Naive thymus-derived CD8-positive, alpha-beta T cell (primary cell): ENCODE data around the gene FOXJ2. TPM values are rescaled to one million over a fixed set of nuclear protein-coding genes. Genes with fewer than 3 reads are reported as not detected.
"Not testable (repeated sequence)": the region's sequence is repeated elsewhere in the genome, so short reads cannot be mapped to it uniquely, and the experiment has no call there.

ENCODE experiments used
- ATAC-seq, 2 donors: fragments of 150-1000 bp; cut with Tn5 transposase in 1 of 2; sonication (Bioruptor Pico), chemical (Tn5 transposase) in 1 of 2; 1 replicate in 1 of 2; 2 replicates in 1 of 2; pipeline ENCODE4 v1.10.0; 2021; ENCODE audit warnings: mild to moderate bottlenecking in 2 of 2, moderate library complexity in 2 of 2
- POLR2A ChIA-PET: fragments of 350-600 bp; sonication (Branson Sonifier 250); formaldehyde crosslinking; loops from one replicate; lab custom pipeline; 2021; ENCODE audit warnings: antibody characterized with exemption; lab: Charles Lee
- DNase-seq, 10 donors: peaks; one replicate each; pipeline versions ENCODE4 v3.0.0 to v3.0.0-alpha.2; 2020 to 2022
- H3K27ac Mint-ChIP-seq, 10 donors: one replicate each; pipeline ENCODE4 v1.8.0; 2020 to 2022; ENCODE audit warnings: mild to moderate bottlenecking in 10 of 10, mixed read lengths in 10 of 10, moderate library complexity in 4 of 10, inconsistent platforms in 1 of 10
- H3K27me3 Mint-ChIP-seq, 5 donors: one replicate each; pipeline ENCODE4 v1.8.0; 2021 to 2022; ENCODE audit warnings: mixed read lengths in 5 of 5
- H3K36me3 Mint-ChIP-seq, 3 donors: one replicate each; pipeline ENCODE4 v1.8.0; 2020 to 2022; ENCODE audit warnings: mixed read lengths in 3 of 3, mild to moderate bottlenecking in 2 of 3, inconsistent platforms in 1 of 3
- H3K4me1 Mint-ChIP-seq, 4 donors: one replicate each; pipeline ENCODE4 v1.8.0; 2021 to 2022; ENCODE audit warnings: mixed read lengths in 4 of 4
- H3K4me3 Mint-ChIP-seq, 10 donors: one replicate each; pipeline ENCODE4 v1.8.0; 2020 to 2022; ENCODE audit warnings: mild to moderate bottlenecking in 10 of 10, mixed read lengths in 10 of 10, moderate library complexity in 6 of 10, inconsistent platforms in 1 of 10
- H3K9me3 Mint-ChIP-seq, 9 donors: one replicate each; pipeline ENCODE4 v1.8.0; 2020 to 2022; ENCODE audit warnings: mixed read lengths in 9 of 9, mild to moderate bottlenecking in 3 of 9, inconsistent platforms in 1 of 9, moderate library complexity in 1 of 9
- polyA plus RNA-seq, 3 donors: library from polyadenylated mRNA; unstranded; fragments of 300-500 nt; fragmentation: Illumina TruSeq; gene quantifications; one replicate each; pipeline ENCODE4 v1.2.3, GENCODE V29; 2021
- total RNA-seq, 8 experiments: library from RNA in 2 of 8; stranded (reverse) in 2 of 8; gene quantifications; one replicate each; pipeline ENCODE4 v1.2.3 and lab custom pipeline; 2021 to 2026

The FOXJ2 gene
- 10 to 100 TPM; 26.6 to 27.1 TPM for total RNA-seq
- 10 to 100 TPM in 1 of 3 donors, 1 to 10 TPM in 2; 6.7 to 14.4 (median 9.7) TPM for polyA plus RNA-seq
- total RNA-seq (lab: John Stamatoyannopoulos, UW): 16.5 to 50.1 (median 35.2) reads per million in 6 experiments

- Mint-ChIP-seq H3K4me1 (peaks cover 35 to 57% (median 53%) of the 10 kb centered on the region in 4 donors), H3K27me3 (no peaks in the 10 kb centered on the region), H3K4me3 (peak within 1 kb of the TSS; percentile 86 to 94 (median 90)), H3K9me3 (no peaks in the 10 kb centered on the region), H3K36me3 (no peaks in the 10 kb centered on the region), H3K27ac (peak within 1 kb of the TSS; percentile 83 to 95 (median 94))
- ATAC-seq: peak; percentile 82 to 87
- DNase-seq: peak; percentile 63 to 86 (median 78)
- POLR2A ChIA-PET: interaction anchor here (0.5 to 3.4 kb wide), 7 partner anchors 9 to 392 kb away, joined by 3 to 18 read pairs (median 6); partner anchors contain the start of genes NECAP1 and SLC2A3
Measured at GRCh38 chr12:8032242-8033152, at the start of gene FOXJ2. TSS of gene FOXJ2 (plus strand) at chr12:8032716. CDS start at chr12:8039833, 7,117 bp downstream.

DNA sequence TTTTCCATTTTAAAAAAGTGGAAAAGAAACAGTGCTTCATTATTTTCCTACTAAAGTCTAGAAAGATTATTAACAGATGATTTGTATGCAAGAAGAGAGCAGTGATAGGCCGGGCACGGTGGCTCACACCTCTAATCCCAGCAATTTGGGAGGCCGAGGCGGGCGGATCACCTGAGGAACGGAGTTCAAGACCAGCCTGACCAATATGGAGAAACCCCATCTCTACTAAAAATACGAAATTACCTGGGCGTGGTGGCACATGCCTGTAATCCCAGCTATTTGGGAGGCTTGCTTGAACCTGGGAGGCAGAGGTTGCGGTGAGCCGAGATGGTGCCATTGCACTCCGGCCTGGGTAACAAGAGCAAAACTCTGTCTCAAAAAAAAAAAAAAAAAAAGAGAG lies 49.5 kb upstream of the FOXJ2 start:
- H3K27me3 Mint-ChIP-seq, DNase-seq, ATAC-seq, H3K36me3 Mint-ChIP-seq, H3K4me1 Mint-ChIP-seq, POLR2A ChIA-PET, H3K9me3 Mint-ChIP-seq, H3K27ac Mint-ChIP-seq, H3K4me3 Mint-ChIP-seq: not testable (repeated sequence)

GRCh38 chr12:7983460-7983859 lies 49.1 kb upstream of the FOXJ2 start:
- POLR2A ChIA-PET, H3K36me3 Mint-ChIP-seq, H3K4me3 Mint-ChIP-seq, DNase-seq, H3K4me1 Mint-ChIP-seq, H3K27ac Mint-ChIP-seq, H3K9me3 Mint-ChIP-seq, ATAC-seq, H3K27me3 Mint-ChIP-seq: not testable (repeated sequence)

DNA sequence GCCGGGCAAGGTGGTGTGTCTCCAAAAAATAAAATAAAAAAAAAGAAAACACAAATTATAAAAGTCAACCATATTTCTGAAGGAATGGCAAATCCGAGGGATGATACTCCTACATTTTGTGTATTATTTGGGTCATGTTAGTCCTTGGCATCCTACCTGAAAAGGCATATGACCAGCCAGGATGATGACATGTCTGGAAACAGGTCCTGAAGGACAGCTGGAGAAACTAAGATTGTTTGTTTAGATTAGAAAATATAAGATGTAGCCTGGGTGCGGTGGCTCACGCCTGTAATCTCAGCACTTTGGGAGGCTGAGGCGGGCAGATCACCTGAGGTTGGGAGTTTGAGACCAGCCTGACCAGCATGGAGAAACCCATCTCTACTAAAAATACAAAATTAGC lies 47.6 kb upstream of the FOXJ2 start:
- H3K4me1 Mint-ChIP-seq: peaks cover 2 to 16% (median 6%) of the 10 kb centered on the region in 4 donors
- DNase-seq: no peak
- no peaks in the 10 kb centered on the region for H3K36me3 Mint-ChIP-seq
- POLR2A ChIA-PET: interaction anchor here (0.6 to 1.6 kb wide), 2 partner anchors 14 to 48 kb away, joined by 3 to 9 read pairs; no protein-coding TSS in a partner anchor
- H3K9me3 Mint-ChIP-seq: no peaks in the 10 kb centered on the region
- no peak for ATAC-seq
- no peak overlapping the region for H3K4me3 Mint-ChIP-seq
- H3K27ac Mint-ChIP-seq: no peak overlapping the region
- no peaks in the 10 kb centered on the region for H3K27me3 Mint-ChIP-seq

DNA sequence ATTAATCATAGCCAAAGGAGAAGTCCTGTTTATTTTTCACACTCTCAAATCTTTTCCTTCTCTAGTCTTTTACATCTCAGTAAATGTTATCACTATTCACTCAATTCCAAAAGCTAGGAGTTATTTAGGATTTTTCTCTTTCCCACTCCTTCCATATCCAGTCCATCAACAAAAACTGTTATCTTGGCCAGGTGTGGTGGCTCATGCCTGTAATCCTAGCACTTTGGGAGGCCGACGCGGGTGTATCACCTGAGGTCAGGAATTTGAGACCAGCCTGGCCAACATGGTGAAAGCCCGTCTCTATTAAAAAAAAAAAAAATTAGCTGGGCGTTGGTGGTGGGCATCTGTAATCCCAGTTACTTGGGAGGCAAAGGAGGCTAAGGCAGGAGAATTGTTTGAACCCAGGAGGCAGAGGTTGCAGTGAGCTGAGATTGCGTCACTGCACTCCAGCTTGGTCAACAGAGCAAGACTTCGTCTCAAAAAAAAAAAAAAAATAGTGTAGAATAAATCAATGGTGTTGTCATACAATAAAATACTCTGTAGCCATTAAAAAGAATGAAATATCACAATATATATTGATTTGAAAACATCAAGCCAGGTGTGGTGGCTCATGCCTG lies 46.6 kb upstream of the FOXJ2 start:
- peaks cover 6 to 24% (median 14%) of the 10 kb centered on the region in 4 donors for H3K4me1 Mint-ChIP-seq
- no peak overlapping the region for H3K4me3 Mint-ChIP-seq
- DNase-seq: no peak
- peak overlapping the region in 1 of 10 donors; percentile 13 for H3K27ac Mint-ChIP-seq
- no peaks in the 10 kb centered on the region for H3K27me3 Mint-ChIP-seq
- ATAC-seq: no peak
- no peaks in the 10 kb centered on the region for H3K9me3 Mint-ChIP-seq
- POLR2A ChIA-PET: interaction anchor here (1.6 kb wide), 1 partner anchor 15 kb away, joined by 9 read pairs; no protein-coding TSS in a partner anchor
- no peaks in the 10 kb centered on the region for H3K36me3 Mint-ChIP-seq

GRCh38 chr12:7989827-7990491 lies 42.6 kb upstream of the FOXJ2 start:
- Mint-ChIP-seq H3K27ac (peak overlapping the region; percentile 39 to 93 (median 82)), H3K4me1 (peaks cover 6 to 34% (median 19%) of the 10 kb centered on the region in 4 donors), H3K9me3 (no peaks in the 10 kb centered on the region), H3K36me3 (no peaks in the 10 kb centered on the region), H3K27me3 (no peaks in the 10 kb centered on the region), H3K4me3 (peak overlapping the region; percentile 38 to 78 (median 70))
- POLR2A ChIA-PET: interaction anchor here (0.7 to 2.2 kb wide), 6 partner anchors 17 to 124 kb away, joined by 3 to 12 read pairs (median 4); partner anchors contain the start of gene SLC2A3
- ATAC-seq (peak; percentile 80 to 91), DNase-seq (peak in 5 of 10 donors; percentile 14 to 39 (median 31))

DNA sequence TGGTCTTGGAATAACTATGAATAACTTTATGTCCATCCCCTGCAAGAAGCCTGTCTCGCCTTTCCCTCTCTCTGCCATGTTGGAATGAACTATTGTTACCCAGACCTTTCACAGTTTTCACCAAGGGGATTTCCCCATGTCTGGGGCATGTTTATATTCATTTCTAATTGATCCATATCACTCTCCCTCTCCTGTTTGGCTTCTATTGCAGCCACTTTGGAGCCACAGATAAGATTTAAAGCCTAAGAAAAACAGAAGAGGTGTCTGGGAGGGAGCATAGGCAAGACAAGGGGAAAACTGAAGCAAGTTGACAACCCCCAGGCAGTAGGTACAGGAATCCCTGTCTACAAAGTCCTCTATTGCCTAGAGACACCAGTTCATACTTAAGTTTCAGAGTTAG lies 41.0 kb upstream of the FOXJ2 start:
- H3K36me3 Mint-ChIP-seq: no peaks in the 10 kb centered on the region

DNA sequence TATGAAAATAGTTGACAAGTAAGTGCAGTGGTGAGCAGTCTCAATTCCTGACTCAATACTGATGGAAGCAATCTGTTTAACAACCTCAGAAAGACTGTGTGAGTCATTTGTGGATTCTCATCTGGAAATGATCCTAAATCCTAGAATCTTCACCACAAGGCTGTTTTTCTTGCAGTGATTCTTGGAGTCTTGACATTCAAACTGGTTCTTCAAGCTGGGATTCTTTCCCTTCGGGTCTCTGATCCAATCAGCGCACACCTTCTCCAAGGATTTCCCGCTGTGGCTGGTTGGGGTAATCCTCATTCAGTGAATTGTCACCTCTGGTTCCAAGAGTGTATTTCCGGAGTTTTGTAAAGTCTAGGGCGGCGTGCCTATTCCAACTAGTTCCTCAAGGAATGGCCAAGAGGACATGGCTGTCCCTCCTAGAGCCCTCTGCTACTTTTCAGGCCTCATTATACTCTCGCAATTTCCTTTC lies 37.7 kb upstream of the FOXJ2 start:
- POLR2A ChIA-PET: interaction anchor here (0.7 to 5.1 kb wide), 6 partner anchors 24 to 80 kb away, joined by 3 to 62 read pairs (median 6); partner anchors contain the start of gene SLC2A3

More for the DNA sequence above, 41.0 kb upstream of the FOXJ2 start:
- Mint-ChIP-seq H3K27ac (peak overlapping the region in 9 of 10 donors; percentile 7 to 85 (median 23)), H3K9me3 (peaks cover 0 to 2% (median 0%) of the 10 kb centered on the region in 9 donors), H3K4me3 (no peak overlapping the region), H3K27me3 (no peaks in the 10 kb centered on the region), H3K4me1 (peaks cover 9 to 34% (median 20%) of the 10 kb centered on the region in 4 donors)
- POLR2A ChIA-PET: interaction anchor here (0.6 to 5.1 kb wide), 3 partner anchors 27 to 57 kb away, joined by 5 to 62 read pairs (median 9); partner anchors contain the start of gene SLC2A3
- DNase-seq (no peak), ATAC-seq (no peak)

GRCh38 chr12:7995266-7995963 lies 37.1 kb upstream of the FOXJ2 start:
- Mint-ChIP-seq H3K27me3 (no peaks in the 10 kb centered on the region), H3K27ac (no peak overlapping the region), H3K4me3 (no peak overlapping the region), H3K9me3 (peaks cover 0 to 9% (median 0%) of the 10 kb centered on the region in 9 donors), H3K36me3 (peaks cover 0 to 3% (median 0%) of the 10 kb centered on the region in 3 donors), H3K4me1 (peaks cover 3 to 13% (median 9%) of the 10 kb centered on the region in 4 donors)
- DNase-seq: peak; percentile 53 to 94 (median 80)
- ATAC-seq: peak; percentile 100
- POLR2A ChIA-PET: interaction anchor here (0.7 to 5.1 kb wide), 4 partner anchors 27 to 80 kb away, joined by 4 to 62 read pairs (median 8); partner anchors contain the start of gene SLC2A3

More for the DNA sequence above, 37.7 kb upstream of the FOXJ2 start:
- H3K27ac Mint-ChIP-seq: peak overlapping the region in 2 of 10 donors; percentile 6 to 74
- H3K36me3 Mint-ChIP-seq: peaks cover 0 to 3% (median 0%) of the 10 kb centered on the region in 3 donors
- no peaks in the 10 kb centered on the region for H3K27me3 Mint-ChIP-seq
- peaks cover 8 to 19% (median 15%) of the 10 kb centered on the region in 4 donors for H3K4me1 Mint-ChIP-seq
- ATAC-seq (no peak), DNase-seq (no peak)
- H3K9me3 Mint-ChIP-seq: peaks cover 0 to 9% (median 0%) of the 10 kb centered on the region in 9 donors
- no peak overlapping the region for H3K4me3 Mint-ChIP-seq

GRCh38 chr12:8000827-8001226 lies 31.7 kb upstream of the FOXJ2 start:
- peak overlapping the region in 1 of 10 donors; percentile 65 for H3K27ac Mint-ChIP-seq
- POLR2A ChIA-PET: not testable (repeated sequence)

DNA sequence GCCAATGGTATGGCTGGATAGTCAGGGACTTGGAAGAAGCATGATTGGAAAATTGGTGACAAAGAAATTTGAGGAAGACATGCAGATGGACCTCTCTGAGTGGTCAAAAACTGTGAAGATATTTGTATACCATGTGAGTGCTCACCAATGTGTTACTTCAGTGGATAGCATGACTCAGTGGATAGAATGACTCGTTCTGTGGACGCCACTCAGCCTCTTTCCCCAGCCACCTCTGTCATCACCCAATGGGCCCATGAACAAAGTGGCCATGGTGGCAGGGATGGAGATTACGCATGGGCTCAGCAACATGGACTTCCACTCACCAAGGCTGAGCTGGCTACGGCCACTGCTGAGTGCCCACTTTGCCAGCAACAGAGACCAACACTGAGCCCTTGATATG lies 31.0 kb upstream of the FOXJ2 start:
- H3K4me1 Mint-ChIP-seq, H3K27me3 Mint-ChIP-seq, POLR2A ChIA-PET, H3K9me3 Mint-ChIP-seq, H3K36me3 Mint-ChIP-seq, H3K27ac Mint-ChIP-seq, H3K4me3 Mint-ChIP-seq, ATAC-seq, DNase-seq: not testable (repeated sequence)

More at GRCh38 chr12:8000827-8001226, 31.7 kb upstream of the FOXJ2 start:
- H3K36me3 Mint-ChIP-seq, H3K27me3 Mint-ChIP-seq, ATAC-seq, H3K9me3 Mint-ChIP-seq, DNase-seq, H3K4me1 Mint-ChIP-seq, H3K4me3 Mint-ChIP-seq: not testable (repeated sequence)
